ENCODE data around the gene SPATA2L.

- TF ChIP-seq GABPA (IDR thresholded peaks at IDR 0.05; ENCODE audit: low read depth) (no peak), POLR2AphosphoS5 (IDR thresholded peaks at IDR 0.05; ENCODE audit: low read depth) (no peak), SPI1 (IDR thresholded peaks at IDR 0.05; ENCODE audit: borderline replicate concordance, low read depth) (no peak)
These were observed 3.5 kb upstream of the SPATA2L start for GRCh38 chr16:89705006-89705405.

Data from HL-60 (cell line).